ENCODE results near the gene NFE2. TPM values are rescaled to one million over a fixed set of nuclear protein-coding genes. Genes with fewer than 3 reads are reported as not detected.
A peak's percentile ranks its signal among the peaks of the same experiment; 100 is the strongest.
"Not testable (repeated sequence)": the region's sequence is repeated elsewhere in the genome, so short reads cannot be mapped to it uniquely, and the experiment has no call there.

The NFE2 gene
- total RNA-seq, 1 experiment from 2014 or later: 0.89 TPM

DNA sequence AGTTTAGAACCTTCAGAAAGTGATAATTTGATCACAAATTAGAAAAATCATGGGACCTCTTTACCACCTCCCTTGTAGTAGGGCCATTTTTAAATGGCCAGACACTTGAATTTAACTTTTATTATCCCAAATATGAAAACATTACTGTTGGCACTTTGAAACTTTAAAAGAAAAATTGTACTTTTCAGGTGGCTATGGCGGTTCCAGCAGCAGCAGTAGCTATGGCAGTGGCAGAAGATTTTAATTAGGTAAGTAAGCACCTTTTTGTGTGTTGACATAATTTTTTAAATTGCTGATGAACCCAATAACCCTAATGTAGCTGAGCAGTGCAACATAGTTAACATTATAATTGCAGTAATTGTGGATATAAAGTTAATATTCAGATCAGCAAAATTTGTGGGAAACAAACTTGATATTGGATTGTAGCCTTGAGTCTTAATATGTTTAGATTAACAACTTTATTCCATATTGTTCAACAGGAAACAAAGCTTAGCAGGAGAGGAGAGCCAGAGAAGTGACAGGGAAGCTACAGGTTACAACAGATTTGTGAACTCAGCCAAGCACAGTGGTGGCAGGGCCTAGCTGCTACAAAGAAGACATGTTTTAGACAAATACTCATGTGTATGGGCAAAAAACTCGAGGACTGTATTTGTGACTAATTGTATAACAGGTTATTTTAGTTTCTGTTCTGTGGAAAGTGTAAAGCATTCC, 16.6 kb downstream of the NFE2 start:
- not testable (repeated sequence) for DNase-seq (ENCODE audit: low spot score)

DNA sequence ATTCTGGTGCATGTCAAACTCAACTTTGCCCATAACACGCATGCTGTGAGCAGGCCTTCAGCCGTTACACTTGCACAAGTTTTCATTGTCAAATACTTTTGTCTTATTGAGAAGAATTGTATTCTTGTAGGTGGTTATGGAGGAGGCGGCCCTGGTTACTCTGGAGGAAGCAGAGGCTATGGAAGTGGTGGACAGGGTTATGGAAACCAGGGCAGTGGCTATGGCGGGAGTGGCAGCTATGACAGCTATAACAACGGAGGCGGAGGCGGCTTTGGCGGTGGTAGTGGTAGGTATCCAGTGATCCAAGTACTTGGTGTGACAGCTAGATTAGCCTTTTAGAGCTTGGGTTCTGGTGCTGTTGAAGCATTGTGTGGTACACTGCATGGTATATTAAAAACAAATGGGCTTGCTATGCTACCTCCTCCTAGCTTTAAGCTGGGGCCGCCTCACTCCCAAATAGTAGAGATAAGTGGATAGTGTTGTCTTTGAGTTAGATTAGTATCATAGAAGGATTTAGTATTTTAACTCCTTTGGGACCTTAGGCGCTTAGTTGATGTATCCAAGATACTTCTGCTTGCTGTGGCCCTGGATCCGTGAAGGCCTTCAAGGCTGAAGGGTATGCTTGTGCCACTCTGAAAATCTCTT, 17.7 kb downstream of the NFE2 start:
- no peak for DNase-seq (ENCODE audit: low spot score)

GRCh38 chr12:54281694-54282093, 19.1 kb downstream of the NFE2 start:
- DNase-seq (ENCODE audit: low spot score): not testable (repeated sequence)

- DNase-seq (ENCODE audit: low spot score): not testable (repeated sequence)
Measured at GRCh38 chr12:54281261-54281638, 19.6 kb downstream of the NFE2 start.

DNA sequence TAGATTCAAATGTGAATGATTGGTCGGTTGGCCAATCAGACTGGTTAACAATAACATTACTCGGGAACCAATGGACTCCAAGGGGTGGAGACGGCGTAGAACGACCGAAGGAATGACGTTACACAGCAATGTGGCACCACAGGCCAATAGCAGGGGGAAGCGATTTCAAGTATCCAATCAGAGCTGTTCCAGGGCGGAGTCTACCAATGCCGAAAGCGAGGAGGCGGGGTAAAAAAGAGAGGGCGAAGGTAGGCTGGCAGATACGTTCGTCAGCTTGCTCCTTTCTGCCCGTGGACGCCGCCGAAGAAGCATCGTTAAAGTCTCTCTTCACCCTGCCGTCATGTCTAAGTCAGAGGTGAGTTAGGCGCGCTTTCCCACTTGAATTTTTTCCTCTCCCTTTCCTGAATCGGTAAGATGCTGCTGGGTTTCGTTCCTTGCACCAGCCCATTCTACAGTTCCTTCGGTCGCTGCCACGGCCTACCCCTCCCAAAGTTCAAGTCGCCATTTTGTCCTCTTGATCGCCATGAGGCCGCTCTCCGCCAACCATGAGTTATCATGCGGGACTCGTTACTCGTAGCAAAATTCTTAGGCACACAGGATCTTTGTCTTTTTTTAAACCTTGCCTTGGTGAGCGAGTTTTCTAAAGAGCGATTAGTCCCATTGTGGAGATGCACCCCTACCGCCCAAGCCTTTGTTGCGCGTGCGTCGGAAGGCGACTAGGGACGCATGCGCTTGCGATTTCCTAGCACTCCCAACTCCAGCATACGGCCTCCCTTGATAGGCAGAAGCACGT, 20.2 kb downstream of the NFE2 start, which contains the start of gene HNRNPA1:
TSS of gene HNRNPA1 (plus strand) at position 259 of the 793 bp plus-strand sequence. CDS start at position 341, 82 bp downstream.
- peak; percentile 100 for DNase-seq (ENCODE audit: low spot score)

- DNase-seq (ENCODE audit: low spot score): peak; percentile 99
Measured at GRCh38 chr12:54279632-54280467, 21.0 kb downstream of the NFE2 start, which contains the start of gene CBX5. Gene CBX5, minus strand, starts transcription at chr12:54280122. Its CDS starts 22,472 bp downstream, at chr12:54257650.

DNA sequence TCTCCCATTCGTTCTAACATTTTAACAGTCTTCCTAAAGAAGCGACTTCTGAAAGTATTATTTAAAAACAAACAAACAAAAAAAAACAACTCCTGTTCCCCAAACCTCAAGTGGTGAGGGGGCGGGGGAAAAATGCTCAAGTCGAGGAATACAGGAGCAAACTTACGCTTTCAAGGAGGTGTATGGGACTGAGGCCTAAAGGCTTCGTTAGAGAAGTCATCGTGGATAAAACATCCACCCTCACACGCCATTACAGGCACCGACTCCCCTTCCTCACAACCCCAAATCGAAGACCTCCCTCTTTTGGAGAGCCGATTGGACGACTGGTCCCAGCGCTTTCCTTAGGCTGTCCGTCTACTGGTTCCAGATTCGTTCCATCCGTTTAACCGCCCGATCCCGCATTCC, 21.6 kb downstream of the NFE2 start:
- DNase-seq (ENCODE audit: low spot score): no peak

GRCh38 chr12:54277823-54278276, 23.0 kb downstream of the NFE2 start:
- no peak for DNase-seq (ENCODE audit: low spot score)

DNA sequence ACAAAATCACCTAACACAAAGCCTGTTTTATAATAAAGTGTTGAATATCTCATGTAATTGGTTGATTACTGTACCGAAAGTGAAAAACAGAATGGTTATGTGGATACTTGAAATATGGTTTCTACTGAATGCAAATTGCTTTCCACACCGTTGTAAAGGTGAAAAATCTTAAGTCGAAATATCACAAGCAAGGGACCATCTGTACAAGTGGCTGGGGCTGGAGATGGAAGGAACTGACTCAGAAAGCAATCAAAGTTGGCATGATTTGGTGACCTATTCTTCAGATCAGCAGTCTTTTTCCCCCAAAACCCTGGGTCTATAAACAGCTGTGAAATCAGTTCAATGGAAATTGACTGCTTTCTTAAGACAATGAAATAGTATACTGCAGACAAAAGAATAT, 24.4 kb downstream of the NFE2 start:
- no peak for DNase-seq (ENCODE audit: low spot score)

- no peak for DNase-seq (ENCODE audit: low spot score)
Measured at GRCh38 chr12:54273981-54274380, 26.8 kb downstream of the NFE2 start.

DNA sequence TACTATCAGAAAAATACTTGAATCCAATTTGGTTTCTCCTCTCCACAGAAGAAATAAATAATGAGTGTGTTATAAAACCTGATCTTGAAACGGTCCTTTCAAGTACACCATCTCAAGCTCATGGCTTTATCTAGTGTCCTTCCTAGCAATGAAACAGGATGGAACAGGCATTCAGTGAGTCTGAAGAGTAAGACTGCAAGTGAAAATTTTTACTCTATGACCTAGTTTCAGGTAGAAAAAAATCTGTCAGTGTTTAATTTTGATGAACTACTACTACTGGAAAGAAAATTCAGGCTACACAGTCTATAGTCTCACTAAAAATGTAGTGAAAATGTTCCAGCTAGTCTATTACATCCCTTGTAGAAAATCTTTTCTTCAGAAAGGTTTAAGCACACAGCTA, 28.6 kb downstream of the NFE2 start:
- no peak for DNase-seq (ENCODE audit: low spot score)

DNA sequence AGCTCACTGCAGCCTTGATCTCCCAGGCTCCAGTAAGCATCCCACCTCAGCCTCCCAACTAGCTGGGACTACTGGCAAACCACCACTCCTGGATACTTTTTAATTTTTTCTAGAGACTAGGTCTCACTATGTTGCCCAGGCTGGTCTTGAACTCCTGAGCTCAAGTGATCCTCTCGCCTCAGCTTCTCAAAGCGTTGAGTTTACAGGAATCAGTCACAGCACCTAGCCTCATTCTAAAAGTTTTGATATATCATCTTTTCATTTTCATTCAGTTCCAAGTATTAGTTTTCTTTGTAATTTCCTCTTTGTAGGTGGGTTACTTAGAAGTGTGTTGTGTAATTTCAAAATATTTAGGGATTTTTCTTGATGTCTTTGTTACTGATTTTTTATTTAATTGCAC, 30.5 kb downstream of the NFE2 start:
- no peak for DNase-seq (ENCODE audit: low spot score)

DNA sequence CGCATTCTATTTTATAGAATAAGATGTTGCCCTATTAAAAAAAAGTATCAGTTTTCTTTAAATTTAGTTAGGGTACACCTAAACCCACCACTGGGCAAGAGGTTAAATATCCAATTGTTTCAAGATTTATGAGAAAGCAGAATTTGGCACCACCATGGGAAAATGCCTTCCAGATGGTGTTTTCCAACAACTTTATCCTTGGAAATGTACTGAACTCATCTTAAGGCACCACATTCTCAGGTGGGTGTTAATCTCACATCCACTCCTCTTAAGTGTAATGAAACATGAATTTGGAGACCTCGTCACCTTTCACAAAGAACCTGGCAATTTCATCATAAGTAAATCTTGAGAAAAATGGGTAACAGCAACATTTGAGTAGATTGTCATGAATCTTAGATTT, 34.0 kb downstream of the NFE2 start:
- DNase-seq (ENCODE audit: low spot score): no peak

DNA sequence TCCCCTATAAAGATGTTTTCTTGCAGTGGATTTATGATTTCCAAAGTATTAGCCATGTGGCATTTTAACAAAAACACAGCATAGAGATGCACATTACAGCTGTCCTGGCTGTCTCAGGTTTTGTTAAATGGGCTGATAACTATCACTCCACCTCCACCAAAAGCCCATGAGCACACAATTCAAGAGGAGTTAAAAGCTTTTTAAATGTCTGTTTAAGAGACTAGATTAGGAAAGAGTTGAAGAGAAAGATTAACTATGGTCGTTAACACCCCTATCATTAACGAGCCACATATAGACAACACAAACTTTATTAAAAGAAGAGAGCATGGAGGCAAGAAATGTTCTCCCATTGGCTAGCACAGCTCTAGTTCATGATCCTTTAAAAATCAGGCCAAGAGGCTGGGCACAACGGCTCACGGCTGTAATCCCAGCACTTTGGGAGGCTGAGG, 35.4 kb downstream of the NFE2 start:
- no peak for DNase-seq (ENCODE audit: low spot score)

DNA sequence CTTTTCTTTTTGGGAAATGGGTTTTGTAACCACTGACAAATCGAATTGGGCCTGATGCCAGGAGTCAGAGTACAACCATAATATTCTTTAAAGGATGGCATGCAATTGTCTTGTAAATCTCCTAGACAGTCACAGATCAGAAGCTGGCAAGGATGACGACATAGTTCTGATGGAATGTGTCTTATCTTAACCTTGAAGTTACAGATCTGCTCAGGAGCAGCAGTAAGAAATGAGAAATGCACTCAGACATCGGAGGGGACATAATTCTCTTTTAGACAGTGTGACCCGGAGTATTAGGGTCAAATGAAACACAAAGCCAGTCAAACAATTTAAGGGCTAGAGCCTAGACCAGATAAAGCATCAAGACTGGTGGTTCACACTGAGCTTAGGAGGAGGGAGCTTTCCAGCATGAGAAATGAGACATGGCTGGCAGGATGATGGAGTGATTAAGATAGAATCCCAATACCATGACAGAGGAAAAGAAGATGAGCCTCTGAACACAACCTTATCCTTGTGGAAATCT, 38.4 kb downstream of the NFE2 start:
- DNase-seq (ENCODE audit: low spot score): peak; percentile 12

DNA sequence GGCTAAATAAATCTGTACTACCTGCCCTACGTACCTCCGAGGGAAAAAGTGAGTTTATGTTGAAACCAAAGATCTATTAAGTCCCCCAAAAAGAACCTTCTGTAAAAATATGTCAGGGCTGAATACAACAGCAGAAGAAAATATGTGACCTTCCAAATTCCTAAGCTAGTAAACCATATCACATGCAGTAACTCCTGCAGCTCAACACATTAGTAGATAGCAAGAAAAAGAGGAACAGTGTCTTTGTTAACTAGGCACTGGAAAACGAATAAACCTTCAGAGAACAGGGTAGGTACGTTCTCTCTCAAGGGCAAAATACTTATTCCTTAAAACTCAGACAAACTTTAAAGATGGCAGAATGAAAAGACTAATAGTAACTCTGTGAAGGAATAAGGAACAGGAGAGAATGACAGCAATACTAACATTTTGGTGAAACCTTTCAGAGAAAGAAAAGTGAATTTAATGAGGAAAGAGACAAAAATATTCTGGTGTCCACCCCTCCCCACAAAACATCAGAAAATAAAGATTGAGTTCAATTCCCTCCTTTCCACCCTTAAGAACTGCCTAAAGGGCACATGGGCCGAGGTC, 38.9 kb downstream of the NFE2 start:
- no peak for DNase-seq (ENCODE audit: low spot score)

DNA sequence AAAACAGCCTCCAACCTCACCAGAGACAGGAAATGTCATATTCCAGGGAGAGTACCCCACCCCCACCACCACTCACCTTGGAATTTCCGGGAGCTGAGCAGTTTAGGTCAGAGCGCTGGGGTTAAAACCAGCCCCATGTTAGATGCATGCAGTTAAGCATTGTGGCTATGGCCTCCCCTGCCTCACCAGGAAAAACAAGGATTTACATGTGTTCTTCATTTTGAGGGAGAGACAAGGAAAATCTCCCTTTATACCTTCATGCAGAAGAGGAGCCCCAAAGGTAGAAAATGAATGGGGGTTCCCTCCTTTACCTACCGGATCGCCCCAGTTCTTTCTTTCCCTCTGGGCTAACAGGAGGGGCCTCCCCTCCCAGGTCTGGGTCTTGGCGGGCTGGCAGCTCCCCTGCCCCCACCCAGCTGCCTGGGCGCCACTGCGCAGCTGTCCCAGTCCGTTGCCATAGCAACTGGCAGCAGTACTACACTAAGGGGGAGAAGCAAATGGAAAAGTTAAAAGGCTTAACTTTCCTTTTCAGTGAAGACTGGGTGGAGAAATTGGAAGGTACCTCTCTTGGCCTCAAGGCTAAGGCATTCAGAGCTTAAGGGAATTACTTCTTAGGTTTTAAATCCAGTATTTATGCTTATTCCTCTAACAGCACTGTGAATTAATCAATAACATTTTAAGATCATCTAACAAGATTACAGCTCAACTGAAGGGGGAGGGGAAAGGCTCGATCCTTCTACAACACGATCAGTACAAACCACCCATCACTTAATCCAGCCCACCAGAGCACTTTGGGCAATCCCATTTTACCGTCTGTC, 41.4 kb downstream of the NFE2 start:
- peak; percentile 92 for DNase-seq (ENCODE audit: low spot score)

GRCh38 chr12:54258201-54258681, 42.6 kb downstream of the NFE2 start:
- DNase-seq (ENCODE audit: low spot score): no peak

GRCh38 chr12:54257332-54257731, 43.5 kb downstream of the NFE2 start:
- no peak for DNase-seq (ENCODE audit: low spot score)

DNA sequence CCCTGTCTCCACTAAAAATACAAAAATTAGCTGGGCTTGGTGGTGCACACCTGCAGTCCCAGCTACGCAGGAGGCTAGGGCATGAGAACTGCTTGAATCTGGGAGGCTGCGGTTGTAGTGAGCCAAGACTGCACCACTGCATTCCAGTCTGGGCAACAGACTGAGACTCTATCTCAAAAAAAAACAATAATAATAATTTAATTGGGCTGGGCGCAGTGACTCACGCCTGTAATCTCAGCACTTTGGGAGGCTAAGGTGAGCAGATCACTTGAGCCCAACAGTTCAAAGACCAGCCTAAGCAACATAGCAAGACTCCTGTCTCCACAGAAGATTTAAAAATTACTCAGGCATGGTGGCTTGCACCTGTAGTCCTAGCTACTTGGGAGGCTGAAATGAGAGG, 47.6 kb downstream of the NFE2 start:
- no peak for DNase-seq (ENCODE audit: low spot score)
